IMR-90 (cell line): ENCODE data around the gene SERPINA1. TPM values are rescaled to one million over a fixed set of nuclear protein-coding genes. Genes with fewer than 3 reads are reported as not detected.

ENCODE experiments used
- polyA plus RNA-seq, 3 experiments: library from polyadenylated mRNA; depleted of rRNA; stranded (reverse); fragments of >200 nt; gene quantifications; 2 replicates each; pipeline ENCODE4 v1.2.3, GENCODE V29; 2012; ENCODE audit warnings: low replicate concordance in 1 of 3
- total RNA-seq: library from RNA; depleted of rRNA; stranded (reverse); fragments of >200 nt; gene quantifications from 2 replicates; pipeline ENCODE4 v1.2.3, GENCODE V29; 2012; rRNA removed

SERPINA1 gene
- total and polyA plus RNA-seq, 2 of the 4 experiments (the other 2 are of a cell fraction), result 0.54 to 1.2 TPM

Other genes with a start within 250 kb of the SERPINA1 start
- gene PPP4R4, start 214.3 kb downstream of the SERPINA1 start, total RNA-seq, result 0.36 and 0.56 TPM in 2 replicates
- 0.13 and 0.17 TPM in 2 replicates for gene PPP4R4, start 214.3 kb downstream of the SERPINA1 start, polyA plus RNA-seq (2012; rRNA removed)
- gene SERPINA10, start 95.3 kb downstream of the SERPINA1 start, total RNA-seq, result not detected in 2 replicates
- not detected in 2 replicates for gene SERPINA10, start 95.3 kb downstream of the SERPINA1 start, polyA plus RNA-seq (2012; rRNA removed)
- gene SERPINA6, start 65.3 kb downstream of the SERPINA1 start, total RNA-seq, result not detected in 2 replicates
- gene SERPINA6, start 65.3 kb downstream of the SERPINA1 start, polyA plus RNA-seq (2012; rRNA removed), result not detected in 2 replicates
- not detected in 2 replicates for gene SERPINA2, start 21.9 kb downstream of the SERPINA1 start, total RNA-seq
- not detected in 2 replicates for gene SERPINA2, start 21.9 kb downstream of the SERPINA1 start, polyA plus RNA-seq (2012; rRNA removed)
- gene SERPINA11, start 64.2 kb upstream of the SERPINA1 start, total RNA-seq, result not detected in 2 replicates
- gene SERPINA11, start 64.2 kb upstream of the SERPINA1 start, polyA plus RNA-seq (2012; rRNA removed), result not detected in 2 replicates
- under 0.01 and 0.18 TPM in 2 replicates for gene SERPINA9, start 87.6 kb upstream of the SERPINA1 start, total RNA-seq
- gene SERPINA9, start 87.6 kb upstream of the SERPINA1 start, polyA plus RNA-seq (2012; rRNA removed), result 0.09 and 0.11 TPM in 2 replicates
- not detected in 2 replicates for gene SERPINA12, start 120.9 kb upstream of the SERPINA1 start, total RNA-seq
- not detected in 2 replicates for gene SERPINA12, start 120.9 kb upstream of the SERPINA1 start, polyA plus RNA-seq (2012; rRNA removed)
- gene SERPINA4, start 172.8 kb upstream of the SERPINA1 start, total RNA-seq, result not detected in 2 replicates
- not detected in 2 replicates for gene SERPINA4, start 172.8 kb upstream of the SERPINA1 start, polyA plus RNA-seq (2012; rRNA removed)
- gene SERPINA5, start 192.8 kb upstream of the SERPINA1 start, total RNA-seq, result not detected in 2 replicates
- not detected in 2 replicates for gene SERPINA5, start 192.8 kb upstream of the SERPINA1 start, polyA plus RNA-seq (2012; rRNA removed)
- under 0.01 and 0.36 TPM in 2 replicates for gene SERPINA3, start 223.8 kb upstream of the SERPINA1 start, total RNA-seq
- gene SERPINA3, start 223.8 kb upstream of the SERPINA1 start, polyA plus RNA-seq (2012; rRNA removed), result 0.33 and 0.48 TPM in 2 replicates